EL (cell line): ENCODE data around the gene USF3.
"Not testable (repeated sequence)": the region's sequence is repeated elsewhere in the genome, so short reads cannot be mapped to it uniquely, and the experiment has no call there.

Source experiments
- DNase-seq: peaks from one replicate; pipeline ENCODE4 v3.0.0-alpha.2; 2016

Gene USF3

GRCh38 chr3:113648524-113648923, 47.9 kb downstream of the USF3 start:
- no peak for DNase-seq

GRCh38 chr3:113643583-113643982, 52.9 kb downstream of the USF3 start:
- DNase-seq, result no peak

GRCh38 chr3:113638910-113639309, 57.5 kb downstream of the USF3 start:
- DNase-seq, result no peak

- no peak for DNase-seq
These were observed 58.7 kb downstream of the USF3 start for GRCh38 chr3:113637756-113638155.

- not testable (repeated sequence) for DNase-seq
These were observed 60.4 kb downstream of the USF3 start for GRCh38 chr3:113636034-113636433.

- DNase-seq, result no peak
These were observed 61.5 kb downstream of the USF3 start for GRCh38 chr3:113634782-113635474.

- no peak for DNase-seq
These were observed 64.9 kb downstream of the USF3 start for GRCh38 chr3:113631573-113631972.

- DNase-seq, result no peak
These were observed 65.4 kb downstream of the USF3 start for GRCh38 chr3:113630956-113631542.

GRCh38 chr3:113629584-113630421, 66.6 kb downstream of the USF3 start:
- no peak for DNase-seq

GRCh38 chr3:113628788-113629187, 67.7 kb downstream of the USF3 start:
- no peak for DNase-seq

- no peak for DNase-seq
These were observed 68.1 kb downstream of the USF3 start for GRCh38 chr3:113628316-113628715.

GRCh38 chr3:113626503-113627371, 69.7 kb downstream of the USF3 start:
- DNase-seq, result peak; percentile 68

GRCh38 chr3:113625834-113626233, 70.6 kb downstream of the USF3 start:
- no peak for DNase-seq

GRCh38 chr3:113623811-113624210, 72.6 kb downstream of the USF3 start:
- DNase-seq, result no peak

- peak; percentile 4 for DNase-seq
These were observed 73.1 kb downstream of the USF3 start for GRCh38 chr3:113623324-113623723.

GRCh38 chr3:113620091-113620490, 76.4 kb downstream of the USF3 start:
- DNase-seq, result no peak

- no peak for DNase-seq
These were observed 78.7 kb downstream of the USF3 start for GRCh38 chr3:113617726-113618125.

- DNase-seq, result no peak
These were observed 80.5 kb downstream of the USF3 start for GRCh38 chr3:113615976-113616375.

GRCh38 chr3:113614402-113614801, 82.0 kb downstream of the USF3 start:
- DNase-seq, result no peak

GRCh38 chr3:113607219-113607596, 89.2 kb downstream of the USF3 start:
- no peak for DNase-seq

- DNase-seq, result no peak
These were observed 89.8 kb downstream of the USF3 start for GRCh38 chr3:113606539-113607218.

- no peak for DNase-seq
These were observed 93.6 kb downstream of the USF3 start for GRCh38 chr3:113602836-113603235.
